HEK293 (cell line): Measurements from ENCODE around the gene GPHN.

Experiments used
- CTCF ChIA-PET: fragments of 350-600 bp; formaldehyde crosslinking; extraction: SDS; loops from one replicate; lab custom pipeline; 2021; ENCODE audit warnings: antibody characterized with exemption; lab: Yijun Ruan, JAX
- POLR2A ChIA-PET: fragments of 300-600 bp; formaldehyde crosslinking; extraction: SDS; loops from one replicate; lab custom pipeline; 2020; ENCODE audit warnings: antibody characterized with exemption, inconsistent platforms; lab: Yijun Ruan, JAX
- H3K27ac ChIP-seq: fragments of 200-500 bp; sonication (Bioruptor generic); 2 replicates; pipeline ENCODE4 v1.5.1; 2014; ENCODE audit warnings: low read depth, low read length, control low read depth, inconsistent platforms; ENCODE audit errors: extremely low read depth
- H3K36me3 ChIP-seq, 2 experiments: fragments of 200-500 bp in 1 of 2; sonication (Bioruptor generic) in 1 of 2; 1 replicate in 1 of 2; 2 replicates in 1 of 2; pipeline ENCODE4 v1.5.1; 2014 to 2017; ENCODE audit warnings: inconsistent platforms in 2 of 2, low read length in 2 of 2; ENCODE audit not compliant: control insufficient read depth in 2 of 2, insufficient read depth in 1 of 2
- H3K4me1 ChIP-seq: fragments of 200-500 bp; sonication (Bioruptor generic); 2 replicates; pipeline ENCODE4 v1.5.1; 2014; ENCODE audit warnings: mild to moderate bottlenecking, low read length, inconsistent platforms; ENCODE audit not compliant: control insufficient read depth, insufficient read depth
- H3K4me3 ChIP-seq: 2 replicates; pipeline ENCODE4 v1.5.1; 2011; ENCODE audit warnings: low read depth, mild to moderate bottlenecking, control low read depth, low read length, moderate library complexity
- H3K9me3 ChIP-seq: fragments of 200-500 bp; sonication (Bioruptor generic); 2 replicates; pipeline ENCODE4 v1.5.1; 2014; ENCODE audit warnings: low read depth, low read length, inconsistent platforms; ENCODE audit not compliant: control insufficient read depth, insufficient read depth
- GFI1B ChIP-seq: fragments of 450-650 bp; formaldehyde crosslinking; IDR thresholded peaks from 2 replicates; pipeline ENCODE4 v1.5.1; 2016; ENCODE audit warnings: missing biosample characterization, missing genetic modification characterization
- IKZF3 ChIP-seq: fragments of 450-650 bp; IDR thresholded peaks from 2 replicates; pipeline ENCODE4 v1.5.0; 2018; ENCODE audit warnings: missing biosample characterization, mild to moderate bottlenecking, missing genetic modification characterization, moderate library complexity
- KLF17 ChIP-seq: fragments of 450-650 bp; formaldehyde crosslinking; IDR thresholded peaks from 2 replicates; pipeline ENCODE4 v1.5.1; 2016; ENCODE audit warnings: missing biosample characterization, missing genetic modification characterization
- KLF8 ChIP-seq: fragments of 450-650 bp; formaldehyde crosslinking; IDR thresholded peaks from 2 replicates; pipeline ENCODE4 v1.5.1; 2016; ENCODE audit warnings: missing biosample characterization, missing genetic modification characterization
- PRDM4 ChIP-seq: fragments of 450-650 bp; formaldehyde crosslinking; IDR thresholded peaks from 2 replicates; pipeline ENCODE4 v1.5.1; 2017; ENCODE audit warnings: missing biosample characterization, missing genetic modification characterization
- ZBTB1 ChIP-seq: fragments of 450-650 bp; formaldehyde crosslinking; IDR thresholded peaks from 2 replicates; pipeline ENCODE4 v1.5.1; 2016; ENCODE audit warnings: missing biosample characterization, missing genetic modification characterization
- ZNF112 ChIP-seq: fragments of 450-650 bp; formaldehyde crosslinking; IDR thresholded peaks from 2 replicates; pipeline ENCODE4 v1.5.0; 2017; ENCODE audit warnings: missing biosample characterization, missing genetic modification characterization
- ZNF175 ChIP-seq: fragments of 450-650 bp; formaldehyde crosslinking; IDR thresholded peaks from 2 replicates; pipeline ENCODE4 v1.5.1; 2016; ENCODE audit warnings: missing biosample characterization, missing genetic modification characterization
- ZNF366 ChIP-seq: fragments of 450-650 bp; formaldehyde crosslinking; conservative IDR thresholded peaks from 2 replicates; pipeline ENCODE4 v1.5.1; 2016; ENCODE audit warnings: missing biosample characterization, missing genetic modification characterization
- ZNF513 ChIP-seq: fragments of 450-650 bp; IDR thresholded peaks from 2 replicates; pipeline ENCODE4 v1.5.1; 2018; ENCODE audit warnings: missing biosample characterization, missing genetic modification characterization
- ZNF629 ChIP-seq: fragments of 450-650 bp; formaldehyde crosslinking; IDR thresholded peaks from 2 replicates; pipeline ENCODE4 v1.5.1; 2017; ENCODE audit warnings: missing biosample characterization, missing genetic modification characterization
- ZNF692 ChIP-seq: fragments of 450-650 bp; formaldehyde crosslinking; IDR thresholded peaks from 2 replicates; pipeline ENCODE4 v1.5.1; 2016; ENCODE audit warnings: missing biosample characterization, missing genetic modification characterization
- ZNF76 ChIP-seq: fragments of 450-650 bp; formaldehyde crosslinking; IDR thresholded peaks from 2 replicates; pipeline ENCODE4; 2016; ENCODE audit warnings: low read depth, missing biosample characterization, missing genetic modification characterization, borderline replicate concordance

The GPHN gene

GRCh38 chr14:66641861-66642635 lies 134.1 kb downstream of the GPHN start:
- Histone ChIP-seq H3K4me3 (no peak overlapping the region), H3K36me3 (no peaks in the 10 kb centered on the region), H3K9me3 (no peaks in the 10 kb centered on the region), H3K27ac (no peak overlapping the region), H3K4me1 (peaks cover 14% of the 10 kb centered on the region)
- ChIA-PET CTCF (interaction anchor here (0.6 to 1.0 kb wide), 2 partner anchors 57 to 283 kb away, joined by 3 to 5 read pairs; no protein-coding TSS in a partner anchor), POLR2A (no interaction called here)
- TF ChIP-seq ZNF692, result peak; percentile 62; the same call in 1 of the 2 replicates
- no peak for TF ChIP-seq GFI1B (tag by site-specific recombination)
- TF ChIP-seq ZNF175 (tag by site-specific recombination), result no peak

GRCh38 chr14:66643344-66643743 lies 135.4 kb downstream of the GPHN start:
- ChIA-PET CTCF (interaction anchor here (0.6 to 1.0 kb wide), 3 partner anchors 74 to 643 kb away, joined by 3 to 5 read pairs (median 3); no protein-coding TSS in a partner anchor), POLR2A (interaction anchor here (1.2 kb wide), 1 partner anchor 135 kb away, joined by 3 read pairs; the partner anchor contains the start of gene GPHN)
- H3K9me3 ChIP-seq, result no peaks in the 10 kb centered on the region
- no peak for TF ChIP-seq KLF17 (tag by site-specific recombination)
- TF ChIP-seq ZNF513 (tag by site-specific recombination), result no peak
- H3K36me3 ChIP-seq, result no peaks in the 10 kb centered on the region
- H3K27ac ChIP-seq, result no peak overlapping the region
- no peak overlapping the region for H3K4me3 ChIP-seq
- peaks cover 14% of the 10 kb centered on the region for H3K4me1 ChIP-seq

- CTCF ChIA-PET, result no interaction called here
- H3K4me3 ChIP-seq, result no peak overlapping the region
- no peaks in the 10 kb centered on the region for H3K36me3 ChIP-seq
- H3K27ac ChIP-seq, result no peak overlapping the region
- no peaks in the 10 kb centered on the region for H3K9me3 ChIP-seq
- H3K4me1 ChIP-seq, result peaks cover 14% of the 10 kb centered on the region
- POLR2A ChIA-PET, result no interaction called here
- TF ChIP-seq ZNF366 (tag by site-specific recombination) (0 out of 2 replicates have a peak, but pooled peaks have one; percentile 19), ZNF76 (no peak), IKZF3 (no peak), ZNF112 (tag by site-specific recombination) (no peak), ZBTB1 (no peak), KLF8 (tag by site-specific recombination) (no peak), ZNF629 (tag by site-specific recombination) (peak; percentile 37; the same call in 1 of the 2 replicates), PRDM4 (tag by site-specific recombination) (no peak)
These were observed 137.8 kb downstream of the GPHN start for GRCh38 chr14:66645716-66646115.
